ENCODE measurements around the gene RENBP. TPM values are rescaled to one million over a fixed set of nuclear protein-coding genes. Genes with fewer than 3 reads are reported as not detected.

The RENBP gene
- total and polyA plus RNA-seq, 2 of the 13 experiments (the other 11 are each of a cell fraction or from before 2014, with no cell fraction given): 1.4 to 2.6 TPM

- H3K9ac ChIP-seq (ENCODE audit: insufficient read depth, low read depth, low read length): no peak overlapping the region
- no TSS peak for BruUV-seq (replicated peaks)
- POLR2A ChIA-PET: no interaction called here
- H2AFZ ChIP-seq (ENCODE audit: low read length): no peak overlapping the region
- CTCF ChIA-PET (ENCODE audit: low intra/inter-chr PET ratio, low total read pairs): no interaction called here
- no peaks in the 10 kb centered on the region for H3K36me3 ChIP-seq (replicated peaks in 1 of 2; ENCODE audit: control insufficient read depth in 1 of 2, insufficient read depth in 2 of 2, low read length in 2 of 2)
- H3K27ac ChIP-seq (ENCODE audit: extremely low read length, insufficient read depth, low read length): no peak overlapping the region
- WGBS (ENCODE audit: low lambda C conversion rate): 57% methylated on average over 4 of the region's 17 CpGs
- peaks cover 5% of the 10 kb centered on the region for H3K4me1 ChIP-seq (ENCODE audit: insufficient read depth, low read length)
- FAIRE-seq (no peak), DNase-seq (ENCODE audit: low spot score) (no peak), ATAC-seq (no peak)
- no peaks in the 10 kb centered on the region for H3K9me3 ChIP-seq (ENCODE audit: low read length)
- no peaks in the 10 kb centered on the region for H3K79me2 ChIP-seq (ENCODE audit: insufficient read depth, low read length)
- no peak overlapping the region for H3K4me2 ChIP-seq (ENCODE audit: low read depth, low read length)
- intact Hi-C loops (cut with micrococcal nuclease; ENCODE audit: unreplicated experiment): no loop called here
- H3K4me3 ChIP-seq (replicated peaks in 1 of 3; ENCODE audit: insufficient read depth in 1 of 3, low read depth in 2 of 3, low read length in 3 of 3): no peak overlapping the region
- in situ Hi-C loops (cut with HindIII; ENCODE audit: extremely low pct_ligation_motif_present, low pct_unique_long_range_greater_than_20kb): no loop called here
- no peaks in the 10 kb centered on the region for H4K20me1 ChIP-seq (ENCODE audit: insufficient read depth, low read length)
- no peaks in the 10 kb centered on the region; a peak in 2 of 5 replicates for H3K27me3 ChIP-seq (ENCODE audit: control insufficient read depth in 1 of 2, insufficient read depth in 2 of 2, low read length in 2 of 2)
- TF ChIP-seq ZSCAN29 (CRISPR knock-in tag; conservative IDR thresholded peaks at IDR 0.05): no peak
- no peak for TF ChIP-seq WIZ (CRISPR knock-in tag; IDR thresholded peaks at IDR 0.05)
- TF ChIP-seq ZSCAN30 (CRISPR knock-in tag; IDR thresholded peaks at IDR 0.05): no peak
- no peak for TF ChIP-seq ZNF776 (CRISPR knock-in tag; IDR thresholded peaks at IDR 0.05)
- no peak for TF ChIP-seq STAG1 (CRISPR knock-in tag; IDR thresholded peaks at IDR 0.05)
- TF ChIP-seq, protein P1, sequence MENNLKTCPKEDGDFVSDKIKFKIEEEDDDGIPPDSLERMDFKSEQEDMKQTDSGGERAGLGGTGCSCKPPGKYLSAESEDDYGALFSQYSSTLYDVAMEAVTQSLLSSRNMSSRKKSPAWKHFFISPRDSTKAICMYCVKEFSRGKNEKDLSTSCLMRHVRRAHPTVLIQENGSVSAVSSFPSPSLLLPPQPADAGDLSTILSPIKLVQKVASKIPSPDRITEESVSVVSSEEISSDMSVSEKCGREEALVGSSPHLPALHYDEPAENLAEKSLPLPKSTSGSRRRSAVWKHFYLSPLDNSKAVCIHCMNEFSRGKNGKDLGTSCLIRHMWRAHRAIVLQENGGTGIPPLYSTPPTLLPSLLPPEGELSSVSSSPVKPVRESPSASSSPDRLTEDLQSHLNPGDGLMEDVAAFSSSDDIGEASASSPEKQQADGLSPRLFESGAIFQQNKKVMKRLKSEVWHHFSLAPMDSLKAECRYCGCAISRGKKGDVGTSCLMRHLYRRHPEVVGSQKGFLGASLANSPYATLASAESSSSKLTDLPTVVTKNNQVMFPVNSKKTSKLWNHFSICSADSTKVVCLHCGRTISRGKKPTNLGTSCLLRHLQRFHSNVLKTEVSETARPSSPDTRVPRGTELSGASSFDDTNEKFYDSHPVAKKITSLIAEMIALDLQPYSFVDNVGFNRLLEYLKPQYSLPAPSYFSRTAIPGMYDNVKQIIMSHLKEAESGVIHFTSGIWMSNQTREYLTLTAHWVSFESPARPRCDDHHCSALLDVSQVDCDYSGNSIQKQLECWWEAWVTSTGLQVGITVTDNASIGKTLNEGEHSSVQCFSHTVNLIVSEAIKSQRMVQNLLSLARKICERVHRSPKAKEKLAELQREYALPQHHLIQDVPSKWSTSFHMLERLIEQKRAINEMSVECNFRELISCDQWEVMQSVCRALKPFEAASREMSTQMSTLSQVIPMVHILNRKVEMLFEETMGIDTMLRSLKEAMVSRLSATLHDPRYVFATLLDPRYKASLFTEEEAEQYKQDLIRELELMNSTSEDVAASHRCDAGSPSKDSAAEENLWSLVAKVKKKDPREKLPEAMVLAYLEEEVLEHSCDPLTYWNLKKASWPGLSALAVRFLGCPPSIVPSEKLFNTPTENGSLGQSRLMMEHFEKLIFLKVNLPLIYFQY (CRISPR knock-in tag; IDR thresholded peaks at IDR 0.05; ENCODE audit: borderline replicate concordance): no peak
- no peak for TF ChIP-seq ZNF234 (CRISPR knock-in tag; conservative IDR thresholded peaks at IDR 0.05)
- no peak for TF ChIP-seq PITX1 (CRISPR knock-in tag; IDR thresholded peaks at IDR 0.05)
- TF ChIP-seq FLYWCH1 (CRISPR knock-in tag; IDR thresholded peaks at IDR 0.05): no peak
- TF ChIP-seq RFXAP (CRISPR knock-in tag; IDR thresholded peaks at IDR 0.05; ENCODE audit: borderline replicate concordance): no peak
- no peak for TF ChIP-seq EP300 (IDR thresholded peaks at IDR 0.05; ENCODE audit: low read depth in 2 of 2, low read length in 2 of 2)
- TF ChIP-seq EP300 (CRISPR knock-in tag; IDR thresholded peaks at IDR 0.05; ENCODE audit: borderline replicate concordance): no peak
- TF ChIP-seq GPBP1L1 (CRISPR knock-in tag; IDR thresholded peaks at IDR 0.05): no peak
- TF ChIP-seq, protein P2, sequence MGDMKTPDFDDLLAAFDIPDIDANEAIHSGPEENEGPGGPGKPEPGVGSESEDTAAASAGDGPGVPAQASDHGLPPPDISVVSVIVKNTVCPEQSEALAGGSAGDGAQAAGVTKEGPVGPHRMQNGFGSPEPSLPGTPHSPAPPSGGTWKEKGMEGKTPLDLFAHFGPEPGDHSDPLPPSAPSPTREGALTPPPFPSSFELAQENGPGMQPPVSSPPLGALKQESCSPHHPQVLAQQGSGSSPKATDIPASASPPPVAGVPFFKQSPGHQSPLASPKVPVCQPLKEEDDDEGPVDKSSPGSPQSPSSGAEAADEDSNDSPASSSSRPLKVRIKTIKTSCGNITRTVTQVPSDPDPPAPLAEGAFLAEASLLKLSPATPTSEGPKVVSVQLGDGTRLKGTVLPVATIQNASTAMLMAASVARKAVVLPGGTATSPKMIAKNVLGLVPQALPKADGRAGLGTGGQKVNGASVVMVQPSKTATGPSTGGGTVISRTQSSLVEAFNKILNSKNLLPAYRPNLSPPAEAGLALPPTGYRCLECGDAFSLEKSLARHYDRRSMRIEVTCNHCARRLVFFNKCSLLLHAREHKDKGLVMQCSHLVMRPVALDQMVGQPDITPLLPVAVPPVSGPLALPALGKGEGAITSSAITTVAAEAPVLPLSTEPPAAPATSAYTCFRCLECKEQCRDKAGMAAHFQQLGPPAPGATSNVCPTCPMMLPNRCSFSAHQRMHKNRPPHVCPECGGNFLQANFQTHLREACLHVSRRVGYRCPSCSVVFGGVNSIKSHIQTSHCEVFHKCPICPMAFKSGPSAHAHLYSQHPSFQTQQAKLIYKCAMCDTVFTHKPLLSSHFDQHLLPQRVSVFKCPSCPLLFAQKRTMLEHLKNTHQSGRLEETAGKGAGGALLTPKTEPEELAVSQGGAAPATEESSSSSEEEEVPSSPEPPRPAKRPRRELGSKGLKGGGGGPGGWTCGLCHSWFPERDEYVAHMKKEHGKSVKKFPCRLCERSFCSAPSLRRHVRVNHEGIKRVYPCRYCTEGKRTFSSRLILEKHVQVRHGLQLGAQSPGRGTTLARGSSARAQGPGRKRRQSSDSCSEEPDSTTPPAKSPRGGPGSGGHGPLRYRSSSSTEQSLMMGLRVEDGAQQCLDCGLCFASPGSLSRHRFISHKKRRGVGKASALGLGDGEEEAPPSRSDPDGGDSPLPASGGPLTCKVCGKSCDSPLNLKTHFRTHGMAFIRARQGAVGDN (CRISPR knock-in tag; IDR thresholded peaks at IDR 0.05): no peak
- TF ChIP-seq RBM39 (IDR thresholded peaks at IDR 0.05; ENCODE audit: low read depth, low read length, poor library complexity, severe bottlenecking): no peak
- no peak for TF ChIP-seq ZNF761 (CRISPR knock-in tag; conservative IDR thresholded peaks at IDR 0.05)
- no peak for TF ChIP-seq ZNF713 (CRISPR knock-in tag; IDR thresholded peaks at IDR 0.05)
These were observed 30.7 kb downstream of the RENBP start for GRCh38 chrX:153913701-153914100.

All from HepG2 (cell line).